ENCODE results near the gene RAMP2.

Gene RAMP2

DNA sequence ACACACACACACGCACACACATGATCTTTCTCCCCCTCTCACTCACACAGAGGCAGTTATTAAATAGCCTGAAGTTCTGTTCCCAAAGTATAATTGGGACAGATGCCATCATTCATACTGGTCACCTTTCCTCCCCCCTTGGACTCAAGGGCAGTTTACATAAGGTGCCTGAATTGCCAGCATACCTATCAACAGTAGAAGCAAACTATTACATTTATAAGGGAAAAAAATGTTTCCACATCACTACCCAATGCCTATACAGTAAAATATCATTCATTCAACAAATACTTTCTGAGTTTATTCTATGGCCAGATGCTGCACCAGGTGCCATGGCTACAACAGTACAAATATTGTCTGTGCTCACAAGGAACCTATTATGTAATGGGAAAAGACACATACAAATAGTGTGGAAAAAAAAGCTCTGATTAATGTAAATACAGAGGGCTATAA is 43.9 kb downstream of the RAMP2 start:
- no peak for DNase-seq (ENCODE audit: extremely low spot score)
- POLR2A ChIA-PET: no interaction called here
- CTCF ChIA-PET: no interaction called here
- TF ChIP-seq FOXM1 (IDR thresholded peaks at IDR 0.05; ENCODE audit: borderline replicate concordance): no peak
- no peak for TF ChIP-seq LEF1 (IDR thresholded peaks at IDR 0.05; ENCODE audit: borderline replicate concordance)

DNA sequence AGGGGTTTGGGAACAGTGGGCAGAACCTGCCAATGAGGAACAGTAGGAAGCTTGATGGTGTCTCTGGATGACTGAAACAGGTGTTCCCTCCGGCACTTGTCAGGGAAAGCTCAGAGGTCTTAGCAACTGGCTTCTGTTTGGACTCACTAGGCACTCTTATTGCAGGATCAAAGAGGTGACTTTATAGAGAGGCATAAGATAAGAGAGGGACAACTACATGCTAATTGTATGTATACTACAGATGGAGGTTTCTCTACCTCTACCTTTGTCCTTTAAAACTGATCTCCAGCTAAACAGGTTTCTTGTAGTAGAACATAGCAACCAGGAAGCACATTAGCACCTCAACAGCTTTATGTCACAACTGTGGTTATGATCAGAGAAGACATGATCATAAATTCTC is 45.2 kb downstream of the RAMP2 start:
- DNase-seq (ENCODE audit: extremely low spot score): no peak
- POLR2A ChIA-PET: interaction anchor here (0.9 kb wide), 2 partner anchors 18 to 240 kb away, joined by 3 read pairs; partner anchors contain the start of genes BECN1 and MLX
- no peak for TF ChIP-seq LEF1 (IDR thresholded peaks at IDR 0.05; ENCODE audit: borderline replicate concordance)
- no peak for TF ChIP-seq ELF4 (IDR thresholded peaks at IDR 0.05)
- CTCF ChIA-PET: no interaction called here

DNA sequence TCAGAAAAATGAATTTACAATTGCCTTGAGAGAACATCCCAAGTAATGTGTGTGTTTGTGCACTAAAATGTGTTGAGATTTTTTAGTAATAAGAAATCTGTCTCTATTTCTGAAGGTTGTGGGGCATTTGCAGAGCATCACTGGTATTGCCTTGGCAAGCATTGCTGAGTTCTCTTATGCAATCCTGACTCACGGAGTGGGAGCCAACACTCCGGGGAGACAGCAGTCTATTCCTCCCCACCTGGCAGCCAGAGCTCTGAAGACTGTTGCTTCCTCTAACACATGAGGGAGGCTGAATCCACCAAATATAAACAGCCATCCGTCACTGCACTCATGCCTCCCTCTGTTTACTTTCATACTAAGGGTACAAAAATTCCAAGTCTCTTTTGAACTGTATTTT is 48.2 kb downstream of the RAMP2 start:
- TF ChIP-seq L3MBTL2 (conservative IDR thresholded peaks at IDR 0.05) (no peak), FOXK2 (IDR thresholded peaks at IDR 0.05) (no peak)
- ChIA-PET POLR2A (interaction anchor here (0.9 kb wide), 1 partner anchor 15 kb away, joined by 4 read pairs; the partner anchor contains the start of gene BECN1), CTCF (no interaction called here)
- DNase-seq (ENCODE audit: extremely low spot score): no peak
